AG04449 (cell line): ENCODE data around the gene CDS1.

Experiments used
- CTCF ChIA-PET: fragments of 350-600 bp; formaldehyde crosslinking; extraction: SDS; loops from one replicate; lab custom pipeline; 2021; ENCODE audit warnings: antibody characterized with exemption; lab: Yijun Ruan, JAX
- POLR2A ChIA-PET: fragments of 400-600, 350-600 bp; formaldehyde crosslinking; extraction: SDS; loops from one replicate; lab custom pipeline; 2020; ENCODE audit warnings: antibody characterized with exemption, inconsistent platforms; lab: Yijun Ruan, JAX
- DNase-seq: peaks from one replicate; pipeline ENCODE4 v3.0.0-alpha.2; 2010; ENCODE audit warnings: low read depth, low spot score
- H3K4me3 ChIP-seq: 2 replicates; pipeline ENCODE4 v1.5.1; 2011; ENCODE audit warnings: low read depth, mild to moderate bottlenecking, control low read depth, low read length
- TF ChIP-seq, protein P1 (sequence below): IDR thresholded peaks from one replicate; pipeline ENCODE4 v1.5.1; 2011; ENCODE audit warnings: mild to moderate bottlenecking, moderate library complexity, low read length, control low read depth, inconsistent platforms; ENCODE audit not compliant: insufficient read depth; ENCODE audit errors: missing control alignments

The CDS1 gene

DNA sequence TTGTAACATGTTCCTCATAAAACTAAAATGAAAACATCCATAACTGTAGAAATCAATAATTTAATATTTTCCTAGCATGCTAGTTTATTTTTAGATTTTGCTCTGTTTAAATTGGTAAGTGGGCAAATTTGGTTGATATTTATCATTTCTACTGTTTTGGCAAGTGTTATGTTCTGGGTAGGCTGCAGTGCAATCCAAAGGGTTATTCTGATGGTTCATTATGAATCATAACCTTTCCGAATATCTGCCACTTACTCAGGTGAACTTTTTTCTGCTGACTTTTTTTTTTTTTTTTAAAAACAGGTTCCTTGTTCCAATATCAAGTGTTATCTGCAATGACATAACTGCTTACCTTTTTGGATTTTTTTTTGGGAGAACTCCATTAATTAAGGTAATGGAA, 52.0 kb downstream of the CDS1 start:
- CTCF ChIA-PET: no interaction called here
- no peak overlapping the region for H3K4me3 ChIP-seq
- POLR2A ChIA-PET: no interaction called here
- TF ChIP-seq, protein P1, sequence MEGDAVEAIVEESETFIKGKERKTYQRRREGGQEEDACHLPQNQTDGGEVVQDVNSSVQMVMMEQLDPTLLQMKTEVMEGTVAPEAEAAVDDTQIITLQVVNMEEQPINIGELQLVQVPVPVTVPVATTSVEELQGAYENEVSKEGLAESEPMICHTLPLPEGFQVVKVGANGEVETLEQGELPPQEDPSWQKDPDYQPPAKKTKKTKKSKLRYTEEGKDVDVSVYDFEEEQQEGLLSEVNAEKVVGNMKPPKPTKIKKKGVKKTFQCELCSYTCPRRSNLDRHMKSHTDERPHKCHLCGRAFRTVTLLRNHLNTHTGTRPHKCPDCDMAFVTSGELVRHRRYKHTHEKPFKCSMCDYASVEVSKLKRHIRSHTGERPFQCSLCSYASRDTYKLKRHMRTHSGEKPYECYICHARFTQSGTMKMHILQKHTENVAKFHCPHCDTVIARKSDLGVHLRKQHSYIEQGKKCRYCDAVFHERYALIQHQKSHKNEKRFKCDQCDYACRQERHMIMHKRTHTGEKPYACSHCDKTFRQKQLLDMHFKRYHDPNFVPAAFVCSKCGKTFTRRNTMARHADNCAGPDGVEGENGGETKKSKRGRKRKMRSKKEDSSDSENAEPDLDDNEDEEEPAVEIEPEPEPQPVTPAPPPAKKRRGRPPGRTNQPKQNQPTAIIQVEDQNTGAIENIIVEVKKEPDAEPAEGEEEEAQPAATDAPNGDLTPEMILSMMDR: no peak
- DNase-seq: no peak

DNA sequence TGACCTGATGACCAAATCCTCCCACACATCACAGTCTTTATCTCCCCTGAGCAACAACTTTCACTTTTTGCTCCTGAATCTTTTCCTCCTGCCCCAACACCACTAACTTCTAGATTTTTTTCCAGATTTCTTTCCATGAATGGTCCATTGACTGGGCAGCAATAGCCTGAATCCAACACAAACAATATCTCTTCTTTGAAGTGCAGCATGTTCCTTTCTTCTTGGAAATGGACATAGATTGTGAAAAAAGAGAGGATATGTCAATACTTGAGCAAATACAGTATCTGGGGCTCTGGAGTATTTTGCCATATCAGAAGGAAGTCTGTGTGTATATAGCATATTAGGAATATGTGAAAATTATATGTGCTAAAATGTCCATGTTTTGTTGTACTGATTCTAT, 55.2 kb downstream of the CDS1 start:
- ChIA-PET POLR2A (no interaction called here), CTCF (no interaction called here)
- TF ChIP-seq, protein P1: no peak
- no peak overlapping the region for H3K4me3 ChIP-seq
- DNase-seq: no peak

DNA sequence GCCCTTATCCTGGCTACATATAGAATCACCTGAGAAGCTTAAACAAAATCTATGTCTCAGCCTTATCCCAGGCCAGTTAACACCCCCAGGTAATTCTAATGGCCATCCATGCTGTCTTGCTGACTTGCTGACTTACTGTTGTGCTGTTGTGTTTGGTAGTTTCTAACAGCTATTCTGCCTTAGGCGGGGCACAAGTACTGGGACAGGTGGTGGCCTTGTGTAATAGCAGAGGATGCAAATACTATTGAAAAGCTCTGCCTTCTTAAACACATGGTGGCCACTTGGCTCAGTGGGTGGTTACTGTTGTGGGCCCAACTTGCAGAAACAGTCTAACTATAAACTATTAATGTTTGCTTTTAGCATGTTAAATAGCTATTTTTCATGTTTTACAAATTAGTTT, 56.2 kb downstream of the CDS1 start:
- H3K4me3 ChIP-seq: no peak overlapping the region
- TF ChIP-seq, protein P1: no peak
- ChIA-PET CTCF (no interaction called here), POLR2A (no interaction called here)
- DNase-seq: no peak

DNA sequence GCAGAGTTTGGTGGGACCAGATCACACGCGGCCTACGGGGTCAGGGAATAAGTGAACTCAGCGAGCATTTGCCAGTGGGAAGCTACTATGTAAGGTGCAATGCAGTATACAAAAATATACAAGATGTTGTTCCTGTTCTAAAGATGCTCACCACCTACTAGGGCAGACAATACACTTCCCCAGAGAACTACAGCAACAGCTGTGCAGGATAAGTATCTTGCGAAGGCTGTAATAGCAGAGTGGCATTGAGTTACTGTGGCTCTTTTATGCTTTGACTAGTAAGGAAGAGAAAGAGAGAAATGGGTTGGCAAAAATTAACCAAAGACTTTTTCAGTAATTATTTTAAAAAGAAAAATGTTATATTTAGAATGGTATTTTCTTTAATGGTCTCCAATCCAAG, 61.2 kb downstream of the CDS1 start:
- ChIA-PET CTCF (no interaction called here), POLR2A (no interaction called here)
- TF ChIP-seq, protein P1: no peak
- no peak overlapping the region for H3K4me3 ChIP-seq
- DNase-seq: no peak

DNA sequence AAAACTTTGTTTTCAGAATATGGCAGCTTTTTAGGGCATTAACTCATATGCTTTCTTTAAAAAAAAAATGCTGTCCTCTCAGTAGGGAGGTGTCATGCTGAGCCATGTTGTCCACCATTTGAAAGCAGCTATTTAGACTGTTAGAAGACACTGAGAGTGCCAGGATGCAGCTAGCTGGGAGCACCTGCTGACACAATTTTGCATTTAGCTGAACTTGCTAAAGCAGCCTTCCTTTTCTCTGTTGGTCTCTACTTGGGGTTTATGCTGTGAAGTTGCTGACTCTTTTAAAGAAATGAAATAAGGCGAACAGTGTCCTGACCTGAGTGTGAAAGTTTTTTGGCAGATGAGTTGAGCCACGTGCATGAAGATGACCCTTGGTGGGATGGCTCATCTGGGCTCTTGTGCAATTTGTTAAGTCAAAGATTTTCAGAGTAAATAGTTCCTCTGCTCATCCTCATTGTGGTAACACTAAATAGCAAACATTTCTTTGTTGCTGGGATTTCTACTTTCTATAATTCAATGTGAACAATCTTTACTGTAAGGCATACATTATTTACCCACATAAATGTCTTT, 64.5 kb downstream of the CDS1 start:
- no peak overlapping the region for H3K4me3 ChIP-seq
- POLR2A ChIA-PET: no interaction called here
- CTCF ChIA-PET: no interaction called here
- TF ChIP-seq, protein P1: no peak
- DNase-seq: no peak

DNA sequence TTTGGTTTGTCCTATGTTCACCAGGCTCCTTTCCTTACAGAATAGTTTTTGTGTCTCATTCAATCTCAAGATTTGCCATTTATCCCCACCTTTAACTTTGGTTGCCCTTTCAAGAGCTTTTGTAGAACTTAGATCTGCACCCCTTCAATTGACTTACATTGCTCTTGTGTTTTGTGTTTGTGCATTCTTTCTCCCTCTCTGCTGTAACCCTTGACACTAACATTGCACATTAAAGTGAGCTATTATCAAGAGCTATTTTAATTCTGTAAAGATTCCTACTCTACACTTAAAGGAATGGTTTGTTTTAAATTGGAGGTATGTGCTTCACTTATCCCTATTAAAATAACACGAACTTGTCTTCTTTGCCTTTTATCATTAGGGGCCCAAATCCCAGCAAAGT, 65.3 kb downstream of the CDS1 start:
- no peak overlapping the region for H3K4me3 ChIP-seq
- POLR2A ChIA-PET: no interaction called here
- CTCF ChIA-PET: no interaction called here
- TF ChIP-seq, protein P1: no peak
- DNase-seq: no peak
